ENCODE data around the gene SEMA4A. TPM values are rescaled to one million over a fixed set of nuclear protein-coding genes. Genes with fewer than 3 reads are reported as not detected.
A peak's percentile ranks its signal among the peaks of the same experiment; 100 is the strongest.

The SEMA4A gene
- total RNA-seq, 1 donor from 2014 or later, result 0.66 TPM

DNA sequence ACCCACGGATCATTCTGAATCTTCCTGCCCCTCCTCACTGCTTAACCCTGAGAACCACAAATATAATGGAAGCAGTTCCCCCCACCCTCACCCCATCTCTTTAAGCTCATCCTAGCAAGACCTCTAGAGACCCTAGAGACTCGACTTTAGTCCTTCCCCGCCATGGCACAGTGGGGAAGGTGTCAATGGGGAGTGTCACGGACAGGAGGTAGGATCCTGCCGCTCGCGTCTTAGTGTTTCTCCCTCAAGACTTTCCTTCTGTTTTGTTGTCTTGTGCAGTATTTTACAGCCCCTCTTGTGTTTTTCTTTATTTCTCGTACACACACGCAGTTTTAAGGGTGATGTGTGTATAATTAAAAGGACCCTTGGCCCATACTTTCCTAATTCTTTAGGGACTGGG is 58.7 kb downstream of the SEMA4A start:
- TF ChIP-seq EZH2 (IDR thresholded peaks at IDR 0.05; ENCODE audit: insufficient read depth, low read length), result no peak
- TF ChIP-seq, protein P1, sequence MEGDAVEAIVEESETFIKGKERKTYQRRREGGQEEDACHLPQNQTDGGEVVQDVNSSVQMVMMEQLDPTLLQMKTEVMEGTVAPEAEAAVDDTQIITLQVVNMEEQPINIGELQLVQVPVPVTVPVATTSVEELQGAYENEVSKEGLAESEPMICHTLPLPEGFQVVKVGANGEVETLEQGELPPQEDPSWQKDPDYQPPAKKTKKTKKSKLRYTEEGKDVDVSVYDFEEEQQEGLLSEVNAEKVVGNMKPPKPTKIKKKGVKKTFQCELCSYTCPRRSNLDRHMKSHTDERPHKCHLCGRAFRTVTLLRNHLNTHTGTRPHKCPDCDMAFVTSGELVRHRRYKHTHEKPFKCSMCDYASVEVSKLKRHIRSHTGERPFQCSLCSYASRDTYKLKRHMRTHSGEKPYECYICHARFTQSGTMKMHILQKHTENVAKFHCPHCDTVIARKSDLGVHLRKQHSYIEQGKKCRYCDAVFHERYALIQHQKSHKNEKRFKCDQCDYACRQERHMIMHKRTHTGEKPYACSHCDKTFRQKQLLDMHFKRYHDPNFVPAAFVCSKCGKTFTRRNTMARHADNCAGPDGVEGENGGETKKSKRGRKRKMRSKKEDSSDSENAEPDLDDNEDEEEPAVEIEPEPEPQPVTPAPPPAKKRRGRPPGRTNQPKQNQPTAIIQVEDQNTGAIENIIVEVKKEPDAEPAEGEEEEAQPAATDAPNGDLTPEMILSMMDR (IDR thresholded peaks at IDR 0.05; ENCODE audit: insufficient read depth, low read depth, low read length), result no peak
- H3K27me3 ChIP-seq (ENCODE audit: insufficient read depth, low read length), result no peaks in the 10 kb centered on the region
- H3K9me3 ChIP-seq (ENCODE audit: insufficient read depth, low read depth, low read length), result no peaks in the 10 kb centered on the region
- peak overlapping the region; percentile 96 for H2AFZ ChIP-seq (ENCODE audit: low read depth, low read length)
- H4K20me1 ChIP-seq (ENCODE audit: insufficient read depth, low read length), result peaks cover 5% of the 10 kb centered on the region
- H3K4me2 ChIP-seq (ENCODE audit: low read length), result peak overlapping the region; percentile 95
- peak overlapping the region; percentile 92 for H3K4me3 ChIP-seq (ENCODE audit: insufficient read depth, low read depth, low read length)
- H3K27ac ChIP-seq (ENCODE audit: low read depth, low read length), result peak overlapping the region; percentile 99
- Mint-ChIP-seq H3K27ac (ENCODE audit: unreplicated experiment) (peak overlapping the region; percentile 99), H3K27me3 (ENCODE audit: low read depth, unreplicated experiment) (no peaks in the 10 kb centered on the region), H3K4me3 (ENCODE audit: unreplicated experiment) (peak overlapping the region; percentile 91), H3K9me3 (ENCODE audit: unreplicated experiment) (no peaks in the 10 kb centered on the region), H3K36me3 (ENCODE audit: low read depth, unreplicated experiment) (peaks cover 33% of the 10 kb centered on the region), H3K4me1 (ENCODE audit: low read depth, unreplicated experiment) (peaks cover 4% of the 10 kb centered on the region)
- peak overlapping the region; percentile 98 for H3K9ac ChIP-seq (ENCODE audit: low read length)
- peaks cover 6% of the 10 kb centered on the region for H3K36me3 ChIP-seq (ENCODE audit: insufficient read depth, low read length)
- DNase-seq (ENCODE audit: low read depth) (no peak), FAIRE-seq (no peak)
- H3K79me2 ChIP-seq (ENCODE audit: insufficient read depth, low read length), result peaks cover 22% of the 10 kb centered on the region
- H3K4me1 ChIP-seq (ENCODE audit: insufficient read depth, low read length), result peaks cover 5% of the 10 kb centered on the region

DNA sequence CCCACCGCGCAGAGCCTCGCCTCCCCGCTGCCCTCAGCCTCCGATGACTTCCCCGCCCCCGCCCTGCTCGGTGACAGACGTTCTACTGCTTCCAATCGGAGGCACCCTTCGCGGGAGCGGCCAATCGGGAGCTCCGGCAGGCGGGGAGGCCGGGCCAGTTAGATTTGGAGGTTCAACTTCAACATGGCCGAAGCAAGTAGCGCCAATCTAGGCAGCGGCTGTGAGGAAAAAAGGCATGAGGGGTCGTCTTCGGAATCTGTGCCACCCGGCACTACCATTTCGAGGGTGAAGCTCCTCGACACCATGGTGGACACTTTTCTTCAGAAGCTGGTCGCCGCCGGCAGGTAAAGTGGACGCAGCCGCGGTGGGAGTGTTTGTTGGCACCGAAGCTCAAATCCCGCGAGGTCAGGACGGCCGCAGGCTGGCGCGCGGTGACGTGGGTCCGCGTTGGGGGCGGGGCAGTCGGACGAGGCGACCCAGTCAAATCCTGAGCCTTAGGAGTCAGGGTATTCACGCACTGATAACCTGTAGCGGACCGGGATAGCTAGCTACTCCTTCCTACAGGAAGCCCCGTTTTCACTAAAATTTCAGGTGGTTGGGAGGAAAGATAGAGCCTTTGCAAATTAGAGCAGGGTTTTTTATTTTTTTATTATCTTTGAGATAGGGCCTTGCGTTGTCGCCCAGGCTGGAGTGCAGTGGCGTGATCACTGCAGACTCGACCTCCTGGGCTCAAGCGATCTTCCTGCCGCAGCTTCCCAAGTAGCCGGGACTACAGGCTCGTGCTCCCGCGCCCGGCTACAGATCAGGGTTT is 59.7 kb downstream of the SEMA4A start, which contains the start of gene PMF1:
TSS of gene PMF1 (plus strand) at position 175 of the 811 bp plus-strand sequence. CDS start at position 184, 9 bp downstream.
- Mint-ChIP-seq H3K36me3 (ENCODE audit: low read depth, unreplicated experiment) (peaks cover 26% of the 10 kb centered on the region), H3K27me3 (ENCODE audit: low read depth, unreplicated experiment) (no peaks in the 10 kb centered on the region), H3K4me3 (ENCODE audit: unreplicated experiment) (peak within 1 kb of the TSS; percentile 91), H3K4me1 (ENCODE audit: low read depth, unreplicated experiment) (peaks cover 4% of the 10 kb centered on the region), H3K9me3 (ENCODE audit: unreplicated experiment) (no peaks in the 10 kb centered on the region), H3K27ac (ENCODE audit: unreplicated experiment) (peak within 1 kb of the TSS; percentile 99)
- H3K27ac ChIP-seq (ENCODE audit: low read depth, low read length), result peak within 1 kb of the TSS; percentile 99
- H3K9ac ChIP-seq (ENCODE audit: low read length), result peak within 1 kb of the TSS; percentile 98
- H3K9me3 ChIP-seq (ENCODE audit: insufficient read depth, low read depth, low read length), result no peaks in the 10 kb centered on the region
- peaks cover 6% of the 10 kb centered on the region for H4K20me1 ChIP-seq (ENCODE audit: insufficient read depth, low read length)
- FAIRE-seq (no peak), DNase-seq (ENCODE audit: low read depth) (peak; percentile 91)
- H3K4me2 ChIP-seq (ENCODE audit: low read length), result peak within 1 kb of the TSS; percentile 95
- H3K4me3 ChIP-seq (ENCODE audit: insufficient read depth, low read depth, low read length), result peak within 1 kb of the TSS; percentile 92
- TF ChIP-seq EZH2 (IDR thresholded peaks at IDR 0.05; ENCODE audit: insufficient read depth, low read length), result no peak
- TF ChIP-seq, protein P1 (IDR thresholded peaks at IDR 0.05; ENCODE audit: insufficient read depth, low read depth, low read length), result no peak
- H3K79me2 ChIP-seq (ENCODE audit: insufficient read depth, low read length), result peaks cover 20% of the 10 kb centered on the region
- H3K27me3 ChIP-seq (ENCODE audit: insufficient read depth, low read length), result no peaks in the 10 kb centered on the region
- peak within 1 kb of the TSS; percentile 96 for H2AFZ ChIP-seq (ENCODE audit: low read depth, low read length)
- H3K4me1 ChIP-seq (ENCODE audit: insufficient read depth, low read length), result peaks cover 10% of the 10 kb centered on the region
- peaks cover 3% of the 10 kb centered on the region for H3K36me3 ChIP-seq (ENCODE audit: insufficient read depth, low read length)

DNA sequence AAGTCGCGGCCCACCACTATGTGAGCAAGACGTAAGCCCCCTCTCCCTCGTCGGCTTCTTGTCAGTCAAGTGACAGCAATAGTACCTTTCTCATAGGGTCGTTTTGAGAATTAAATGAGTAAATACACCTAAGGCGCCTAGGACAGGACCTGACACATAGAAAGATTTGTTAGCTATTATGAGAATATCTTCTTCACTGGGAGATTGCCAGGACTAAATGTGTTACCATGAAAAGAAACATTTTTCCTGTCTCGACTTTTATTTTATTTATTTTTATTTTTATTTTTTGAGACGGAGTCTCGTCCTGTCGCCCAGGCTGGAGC is 60.2 kb downstream of the SEMA4A start:
- H3K9ac ChIP-seq (ENCODE audit: low read length), result peak overlapping the region; percentile 98
- peaks cover 25% of the 10 kb centered on the region for H3K36me3 Mint-ChIP-seq (ENCODE audit: low read depth, unreplicated experiment)
- no peaks in the 10 kb centered on the region for H3K9me3 ChIP-seq (ENCODE audit: insufficient read depth, low read depth, low read length)
- H3K27me3 Mint-ChIP-seq (ENCODE audit: low read depth, unreplicated experiment), result no peaks in the 10 kb centered on the region
- H3K27me3 ChIP-seq (ENCODE audit: insufficient read depth, low read length), result no peaks in the 10 kb centered on the region
- DNase-seq (ENCODE audit: low read depth) (no peak), FAIRE-seq (no peak)
- peak overlapping the region; percentile 96 for H2AFZ ChIP-seq (ENCODE audit: low read depth, low read length)
- TF ChIP-seq, protein P1 (IDR thresholded peaks at IDR 0.05; ENCODE audit: insufficient read depth, low read depth, low read length), result no peak
- no peak for TF ChIP-seq EZH2 (IDR thresholded peaks at IDR 0.05; ENCODE audit: insufficient read depth, low read length)
- peak overlapping the region; percentile 99 for H3K27ac ChIP-seq (ENCODE audit: low read depth, low read length)
- H3K27ac Mint-ChIP-seq (ENCODE audit: unreplicated experiment), result peak overlapping the region; percentile 99
- H3K4me3 Mint-ChIP-seq (ENCODE audit: unreplicated experiment), result peak overlapping the region; percentile 91
- no peaks in the 10 kb centered on the region for H3K9me3 Mint-ChIP-seq (ENCODE audit: unreplicated experiment)
- peaks cover 13% of the 10 kb centered on the region for H3K4me1 ChIP-seq (ENCODE audit: insufficient read depth, low read length)
- peaks cover 3% of the 10 kb centered on the region for H3K36me3 ChIP-seq (ENCODE audit: insufficient read depth, low read length)
- peaks cover 4% of the 10 kb centered on the region for H3K4me1 Mint-ChIP-seq (ENCODE audit: low read depth, unreplicated experiment)
- peaks cover 20% of the 10 kb centered on the region for H3K79me2 ChIP-seq (ENCODE audit: insufficient read depth, low read length)
- peaks cover 6% of the 10 kb centered on the region for H4K20me1 ChIP-seq (ENCODE audit: insufficient read depth, low read length)
- peak overlapping the region; percentile 92 for H3K4me3 ChIP-seq (ENCODE audit: insufficient read depth, low read depth, low read length)
- peak overlapping the region; percentile 95 for H3K4me2 ChIP-seq (ENCODE audit: low read length)

Measured in astrocyte (in vitro differentiated cells and primary cell).